CD4-positive, alpha-beta T cell treated with Interleukin-2 at 100 ng/mL for 4 hours (primary cell): ENCODE results near the gene RCN2.
A peak's percentile ranks its signal among the peaks of the same experiment; 100 is the strongest.

Experiments
- DNase-seq: peaks from one replicate; pipeline ENCODE4 v3.0.0-alpha.2; 2020; ENCODE audit warnings: low spot score

RCN2 gene

DNA sequence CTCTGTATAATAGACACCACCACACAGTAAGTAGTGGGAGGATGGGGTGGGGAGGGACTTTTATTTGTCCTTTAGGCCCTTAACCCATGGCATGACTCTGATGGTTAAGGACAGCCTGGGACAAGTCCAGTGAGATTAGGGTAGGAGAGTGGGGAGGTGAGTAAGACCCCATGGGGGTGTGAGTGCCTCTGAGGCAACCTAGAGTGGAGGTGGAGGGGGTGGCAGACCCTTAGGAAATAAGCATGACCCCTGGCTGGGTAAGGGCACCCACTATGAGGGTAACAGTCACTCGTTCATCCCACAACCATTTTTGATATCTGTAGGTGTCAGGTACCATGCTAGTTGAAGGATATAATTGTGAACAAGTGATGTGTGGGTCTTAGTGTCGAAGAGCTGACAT lies 42.4 kb downstream of the RCN2 start:
- no peak for DNase-seq

DNA sequence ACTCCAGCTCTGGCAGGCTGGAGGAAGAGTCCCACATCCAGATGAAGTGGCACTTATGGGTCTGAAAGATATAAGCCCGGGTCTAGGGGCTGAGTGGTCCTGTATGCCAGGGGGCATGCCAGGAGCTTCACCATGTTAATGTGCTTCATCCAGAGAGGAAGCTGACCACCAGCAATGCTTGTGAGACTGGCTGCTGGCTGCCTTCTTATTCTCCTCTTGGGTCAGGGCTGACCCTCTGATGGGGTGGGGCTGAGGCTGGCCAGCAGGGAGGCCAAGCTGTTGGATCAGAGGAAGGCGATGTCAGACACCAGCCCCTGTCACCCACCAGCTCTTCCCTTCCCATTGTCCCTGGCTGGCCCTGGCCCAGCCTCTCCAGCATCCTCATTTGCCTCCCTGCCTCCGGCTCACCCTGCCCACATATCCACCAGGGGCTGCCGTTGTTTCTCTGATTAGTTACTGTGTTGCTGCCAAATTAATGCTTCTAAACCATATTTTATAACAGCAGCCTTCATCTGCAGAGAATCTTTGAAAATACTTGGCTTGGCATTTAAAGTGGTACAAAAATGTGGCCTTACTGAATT lies 43.0 kb downstream of the RCN2 start:
- no peak for DNase-seq

DNA sequence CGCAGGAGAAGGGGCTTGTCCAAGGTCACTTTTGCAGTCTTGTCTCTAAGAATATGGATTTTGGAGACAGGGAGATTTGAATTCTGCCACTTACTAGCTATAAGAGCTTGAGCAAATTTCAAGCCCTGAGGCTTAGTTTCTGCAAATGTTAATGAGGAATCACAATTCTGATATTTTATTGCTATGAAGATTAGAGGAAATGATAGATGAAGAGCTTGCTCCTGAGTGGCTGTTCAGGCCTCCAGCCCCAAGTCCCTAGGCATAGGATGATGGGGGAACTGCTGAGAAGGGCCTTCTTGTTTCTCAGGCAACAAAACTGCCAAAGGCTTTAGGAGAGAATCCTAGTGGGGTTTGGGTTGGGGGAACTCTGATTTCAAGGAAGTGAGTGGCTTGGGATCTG lies 44.6 kb downstream of the RCN2 start:
- no peak for DNase-seq

DNA sequence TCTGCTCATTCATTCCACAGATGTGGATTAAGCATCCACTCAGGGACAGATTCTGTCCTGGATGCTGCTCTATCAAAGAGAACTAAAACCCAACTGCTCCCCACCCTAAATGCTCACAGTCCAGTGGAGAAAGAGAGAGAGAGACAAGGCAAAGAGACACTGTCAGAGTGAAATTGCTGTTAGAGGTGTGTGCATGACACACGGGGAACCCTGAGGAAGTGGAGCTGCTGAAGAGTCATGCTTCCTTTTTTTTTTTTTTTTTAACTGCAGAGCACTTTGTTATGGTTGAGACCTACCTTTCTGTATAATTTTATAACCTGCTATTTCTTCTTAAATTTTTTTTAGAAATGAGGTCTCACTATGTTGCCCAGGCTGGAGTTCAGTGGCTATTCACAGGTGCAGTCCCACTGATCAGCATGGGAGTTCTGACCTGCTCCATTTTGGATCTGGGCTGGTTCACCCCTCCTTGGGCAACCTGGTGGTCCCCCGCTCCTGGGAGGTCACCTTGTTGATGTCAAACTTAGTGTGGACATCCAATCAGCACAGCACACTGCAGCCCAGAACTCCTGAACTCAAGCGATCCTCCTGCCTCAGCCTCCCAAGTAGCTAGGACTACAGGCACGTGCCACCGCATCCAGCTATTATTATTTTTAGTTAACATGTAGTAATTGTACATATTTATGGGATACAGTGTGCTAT lies 45.2 kb downstream of the RCN2 start:
- DNase-seq = no peak

DNA sequence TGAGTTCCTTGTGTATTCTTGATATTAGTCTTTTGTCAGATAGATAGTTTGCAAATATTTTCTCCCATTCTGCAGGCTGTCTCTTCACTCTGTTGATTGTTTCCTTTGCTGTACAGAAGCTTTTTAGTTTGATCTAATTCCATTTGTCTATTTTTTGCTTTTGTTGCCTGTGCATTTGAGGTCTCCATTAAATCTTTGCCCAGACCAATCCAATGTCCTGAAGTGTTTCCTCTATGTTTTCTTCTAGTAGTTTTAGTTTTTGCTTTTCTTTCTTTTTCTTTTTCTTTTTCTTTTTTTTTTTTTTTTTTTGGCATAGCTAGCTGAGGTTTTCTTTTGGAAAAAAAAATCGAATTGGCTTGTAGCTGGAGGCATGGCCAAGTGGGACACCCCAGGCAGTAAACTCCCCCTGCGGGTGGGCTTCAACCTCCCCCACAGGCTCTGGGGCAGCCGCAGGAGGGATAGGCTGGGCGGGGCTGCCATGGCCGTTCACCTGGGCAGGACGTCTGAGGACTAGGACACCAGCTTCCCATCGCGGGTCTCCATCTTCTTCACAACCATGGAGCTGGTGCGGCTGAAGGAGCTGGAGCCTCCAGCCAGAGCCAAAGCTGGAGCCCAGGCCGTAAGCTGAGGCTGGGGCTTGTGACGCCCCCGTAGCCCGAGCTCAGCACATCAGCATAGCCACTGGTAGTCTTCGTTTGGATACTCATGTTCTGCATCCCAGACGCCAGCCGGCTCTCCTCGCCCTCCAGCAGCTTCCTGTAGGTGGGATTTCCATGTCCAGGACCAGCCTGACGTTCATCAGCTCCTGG lies 47.2 kb downstream of the RCN2 start:
- DNase-seq = no peak

DNA sequence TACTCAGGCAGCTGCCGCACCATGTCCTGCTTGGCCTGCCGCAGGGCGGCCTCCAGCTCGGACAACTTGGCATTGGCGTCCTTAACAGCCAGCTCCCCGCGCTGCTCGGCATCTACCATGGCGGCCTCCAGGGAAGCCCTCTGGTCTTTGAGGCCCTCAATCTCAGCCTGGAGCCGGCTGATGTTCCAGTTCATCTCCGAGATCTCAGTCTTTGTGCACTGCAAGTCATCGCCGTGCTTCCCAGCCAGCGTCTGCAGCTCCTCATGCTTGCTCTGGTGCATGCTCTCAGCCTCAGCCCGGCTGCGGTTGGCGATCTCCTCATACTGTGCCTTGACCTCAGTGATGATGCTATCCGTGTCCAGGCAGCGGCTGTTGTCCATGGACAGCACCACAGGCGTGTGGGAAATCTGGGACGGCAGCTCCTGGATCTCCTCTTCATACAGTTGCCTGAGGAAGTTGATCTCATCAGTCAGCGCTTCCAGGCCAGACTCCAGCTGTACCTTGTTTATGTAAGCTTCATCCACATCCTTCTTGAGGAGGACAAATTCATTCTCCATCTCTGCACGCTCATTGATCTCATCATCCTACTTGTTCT lies 47.9 kb downstream of the RCN2 start:
- DNase-seq = no peak

DNA sequence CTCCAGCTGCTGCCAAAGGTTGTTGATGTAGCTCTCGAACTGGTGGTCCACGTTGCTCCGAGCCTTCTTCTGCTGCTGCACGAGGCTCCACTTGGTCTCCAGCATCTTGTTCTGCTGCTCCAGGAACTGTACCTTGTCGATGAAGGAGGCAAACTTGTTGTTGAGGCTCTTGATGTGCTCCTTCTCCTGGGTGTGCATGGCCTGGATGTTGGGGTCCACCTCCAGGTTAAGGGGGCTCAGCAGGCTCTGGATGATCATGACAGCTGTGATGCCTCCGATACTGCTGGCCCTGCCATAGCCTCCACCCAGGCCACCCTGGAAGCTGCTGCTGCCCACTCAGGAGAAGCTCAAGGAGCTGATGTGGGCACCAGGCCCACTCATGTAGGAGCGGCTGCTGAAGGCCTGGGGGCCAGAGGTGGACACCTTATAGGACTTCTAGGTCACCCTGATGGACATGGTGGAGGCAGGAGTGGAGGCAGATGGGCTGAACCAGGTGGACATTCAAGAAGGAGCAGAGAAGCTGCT lies 48.5 kb downstream of the RCN2 start:
- no peak for DNase-seq

DNA sequence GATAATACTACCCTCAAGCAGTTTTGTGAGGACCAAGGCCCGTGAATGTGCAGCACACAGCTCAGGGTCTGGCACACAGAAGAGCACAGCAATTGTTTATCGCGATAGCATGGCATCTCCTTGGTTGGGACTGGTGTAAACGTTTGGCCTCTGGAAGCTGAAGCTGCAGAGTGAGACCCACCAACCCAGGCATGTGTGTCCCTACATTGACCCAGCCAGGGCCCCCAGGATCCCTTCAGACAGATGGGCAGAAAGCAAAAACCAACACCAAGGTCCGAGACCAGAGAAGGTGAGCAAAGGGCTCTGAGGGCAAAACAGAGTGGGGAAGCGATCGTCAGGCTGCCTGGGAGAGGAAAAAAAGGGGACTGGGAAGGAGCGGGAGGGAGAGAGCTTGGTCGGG lies 50.8 kb downstream of the RCN2 start:
- DNase-seq = no peak

DNA sequence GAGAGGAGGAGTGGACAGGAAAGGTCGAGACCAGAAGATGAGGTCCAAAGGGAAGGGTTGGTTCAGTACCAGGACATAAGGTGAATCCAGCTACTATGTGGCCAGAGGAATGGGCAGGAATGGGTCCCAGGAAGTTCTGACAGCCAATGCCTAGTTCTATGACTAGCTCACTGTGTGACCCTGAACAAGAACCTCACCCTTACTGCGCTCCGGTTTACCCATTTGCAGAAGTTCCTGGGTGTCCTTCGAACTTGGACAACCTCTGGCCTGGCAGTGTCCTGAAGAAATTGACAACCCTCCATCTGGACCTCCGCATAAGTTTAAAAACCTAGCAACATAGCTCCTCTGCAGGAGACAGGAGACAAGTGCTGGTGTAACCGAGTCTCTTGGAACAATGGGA lies 51.2 kb downstream of the RCN2 start:
- DNase-seq = no peak

DNA sequence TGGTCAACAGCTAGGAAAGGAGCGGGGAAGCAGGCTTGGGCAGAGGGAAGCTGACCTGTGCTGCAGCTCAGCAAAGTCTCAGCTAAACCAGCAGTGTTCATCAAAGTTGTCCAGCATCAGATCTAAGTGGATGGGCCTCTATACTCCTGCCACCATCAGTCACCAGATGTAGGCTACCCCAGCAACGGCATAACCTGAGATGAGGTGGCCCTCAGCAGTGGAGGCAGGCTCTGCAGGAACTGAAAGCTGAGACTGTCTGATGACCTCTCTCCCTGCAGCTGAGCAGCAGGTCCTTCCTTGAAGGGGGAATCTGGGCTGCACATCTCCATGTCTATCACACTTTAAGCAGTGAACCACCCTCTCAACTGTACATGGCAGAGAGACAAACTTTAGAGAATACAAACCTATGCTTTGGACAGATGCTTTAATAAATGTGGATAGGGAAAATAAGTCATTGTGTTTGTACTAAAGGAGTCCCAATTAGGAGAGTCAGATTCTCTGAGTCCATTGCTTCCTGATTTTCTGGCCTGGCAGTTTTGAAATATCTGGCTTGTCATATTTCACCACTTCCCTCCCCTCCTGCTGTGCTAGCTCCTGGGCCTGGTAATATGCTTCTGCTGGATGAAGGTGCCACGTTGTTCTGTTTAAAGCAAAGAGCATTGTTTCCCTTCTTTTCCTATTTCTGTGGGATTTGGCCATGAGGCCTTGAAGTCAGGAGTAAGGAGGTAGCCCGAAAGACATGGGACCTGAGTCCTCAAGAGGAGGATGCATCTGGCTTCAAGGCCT lies 52.2 kb downstream of the RCN2 start:
- no peak for DNase-seq

DNA sequence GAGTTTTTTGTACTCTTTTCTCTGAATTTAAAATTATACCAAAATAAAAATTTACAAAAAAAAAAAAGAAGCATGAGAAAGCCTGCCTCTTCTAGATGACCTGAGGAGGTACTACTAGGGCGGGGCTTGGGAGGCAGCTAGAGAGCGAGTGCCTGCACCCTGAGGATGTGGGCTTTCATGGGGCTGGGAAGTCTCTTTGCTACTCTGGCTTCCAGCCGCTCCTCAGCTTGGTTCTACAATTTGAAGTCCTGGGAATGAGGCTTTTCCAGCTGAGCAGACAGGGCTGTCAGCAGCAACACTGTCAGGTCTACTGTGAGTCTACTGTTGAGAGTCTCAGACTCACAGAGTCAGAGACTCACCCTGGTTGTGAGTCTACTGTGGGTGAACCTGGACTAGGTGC lies 55.2 kb downstream of the RCN2 start:
- no peak for DNase-seq

DNA sequence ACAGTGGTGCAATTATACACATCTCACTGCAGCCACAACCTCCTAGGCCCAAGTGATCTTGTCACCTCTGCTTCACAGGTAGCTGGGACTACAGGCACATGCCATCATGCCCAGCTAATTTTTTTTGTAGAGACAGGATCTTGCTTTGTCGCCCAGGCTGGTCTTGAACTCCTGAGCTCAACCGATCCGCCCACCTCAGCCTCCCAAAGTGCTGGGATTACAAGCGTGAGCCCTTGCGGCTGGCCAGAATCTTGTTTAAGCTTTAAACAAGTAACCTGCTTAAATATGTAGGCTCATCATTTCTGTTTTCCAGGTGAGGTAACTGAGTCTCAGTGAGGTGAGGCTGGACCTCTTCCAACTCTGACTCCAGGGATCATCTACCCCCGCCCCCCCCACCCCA lies 55.7 kb downstream of the RCN2 start:
- DNase-seq = no peak

DNA sequence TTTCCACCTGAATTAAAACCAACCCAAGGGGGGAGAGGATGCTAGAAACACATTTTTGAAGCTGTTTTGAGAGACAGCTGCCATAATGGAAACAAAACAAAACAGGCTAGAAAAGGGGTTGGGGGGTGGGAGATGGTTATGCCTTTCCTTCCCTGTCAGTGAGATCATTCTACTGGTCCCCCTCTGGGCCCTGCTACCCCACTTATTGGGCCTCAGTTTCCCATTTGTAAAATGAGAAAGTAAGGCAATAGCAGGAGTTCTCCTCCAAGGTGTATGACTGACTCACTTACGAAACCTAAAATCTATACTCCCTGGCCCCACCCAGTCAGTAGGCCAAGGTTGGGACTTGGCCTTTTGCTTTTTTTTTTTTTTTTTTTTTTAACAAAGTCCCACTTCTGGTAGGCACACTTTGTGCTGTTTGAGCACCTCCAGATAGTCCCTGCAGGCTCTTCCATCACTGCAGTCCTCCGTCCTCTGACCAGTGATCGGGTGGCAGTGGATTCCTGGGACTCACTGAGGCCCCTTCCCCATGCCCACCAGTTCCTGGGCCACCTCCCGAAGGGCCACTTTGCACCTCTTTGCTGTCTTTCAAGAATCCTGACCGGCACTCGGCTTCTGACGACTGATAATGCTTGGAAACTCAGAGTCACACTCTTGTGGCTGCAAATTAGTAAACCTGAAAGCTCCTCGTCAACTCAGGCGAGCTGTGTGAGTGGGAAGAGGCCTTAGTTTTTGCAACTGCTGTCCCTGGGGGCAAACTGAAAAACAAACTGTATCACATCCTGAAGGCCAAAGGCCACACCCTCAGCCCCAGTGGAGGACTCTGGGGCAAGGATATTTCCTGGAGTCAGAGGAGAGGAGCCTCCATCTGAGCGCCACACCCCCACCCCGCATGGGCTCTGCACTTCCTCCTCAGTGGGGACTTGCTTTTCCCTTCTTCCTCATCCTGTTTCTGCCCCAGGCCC lies 56.6 kb downstream of the RCN2 start:
- no peak for DNase-seq

DNA sequence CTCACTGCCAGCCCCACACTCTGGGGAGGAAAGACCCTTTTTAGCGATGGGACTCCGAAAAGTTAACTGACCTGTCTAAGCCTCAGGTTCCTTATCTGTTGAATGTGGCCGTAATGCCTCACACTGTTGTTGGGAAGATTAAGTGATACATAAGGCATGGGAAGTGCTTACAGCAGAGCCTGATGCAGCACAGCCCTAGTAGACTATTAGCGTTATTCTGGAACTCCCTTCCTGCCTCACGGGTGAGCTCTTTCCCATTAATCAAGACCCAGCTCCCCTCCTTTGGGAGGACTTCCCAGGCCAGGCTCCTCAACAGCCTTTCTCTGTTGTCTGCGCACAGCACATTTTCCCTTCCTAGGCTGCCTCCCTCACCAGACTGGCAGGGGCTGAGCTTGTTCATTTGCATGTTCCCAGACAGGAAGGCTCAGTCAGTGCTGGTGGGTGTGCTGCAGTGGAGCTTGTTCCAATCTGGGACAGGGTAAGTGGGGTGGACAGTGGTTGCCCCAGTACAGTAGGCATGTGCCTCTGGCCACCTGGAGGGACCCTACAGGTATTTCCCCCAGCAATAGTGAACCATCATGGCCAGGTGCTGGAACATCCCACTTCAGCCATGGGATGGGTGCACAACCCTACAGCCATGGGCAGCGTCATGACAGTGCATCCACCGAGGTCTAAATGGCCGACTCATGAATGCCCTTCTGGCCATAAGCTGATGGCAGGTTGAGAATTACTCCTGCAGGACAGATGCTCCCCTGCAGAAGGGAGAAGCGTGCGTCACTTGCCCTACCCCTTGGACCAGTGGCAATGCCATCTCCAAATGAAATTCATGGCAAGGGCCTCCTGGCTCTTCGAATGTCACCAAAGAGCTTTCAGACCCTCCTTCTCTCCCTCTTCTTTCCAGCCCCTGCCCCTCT lies 57.6 kb downstream of the RCN2 start:
- DNase-seq = no peak

DNA sequence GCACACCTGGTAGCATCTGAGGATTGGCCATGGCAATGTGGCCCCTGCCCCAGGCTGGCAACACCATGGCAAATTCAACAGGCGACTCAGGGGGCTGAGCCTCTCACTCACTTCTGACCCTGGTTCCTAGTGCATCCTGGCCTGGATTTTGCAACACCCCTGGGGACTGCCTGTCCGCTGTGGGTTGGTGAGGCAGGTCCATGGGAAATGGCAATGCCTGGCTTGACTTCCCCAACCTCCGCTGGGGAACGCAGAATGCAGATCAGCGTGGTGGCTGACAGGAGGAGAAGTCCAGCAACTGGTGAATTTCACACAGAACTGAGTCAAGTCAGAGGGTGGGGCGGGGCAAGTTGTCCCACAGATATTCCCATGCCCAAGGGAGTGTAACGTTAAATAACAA lies 59.5 kb downstream of the RCN2 start:
- DNase-seq = no peak

DNA sequence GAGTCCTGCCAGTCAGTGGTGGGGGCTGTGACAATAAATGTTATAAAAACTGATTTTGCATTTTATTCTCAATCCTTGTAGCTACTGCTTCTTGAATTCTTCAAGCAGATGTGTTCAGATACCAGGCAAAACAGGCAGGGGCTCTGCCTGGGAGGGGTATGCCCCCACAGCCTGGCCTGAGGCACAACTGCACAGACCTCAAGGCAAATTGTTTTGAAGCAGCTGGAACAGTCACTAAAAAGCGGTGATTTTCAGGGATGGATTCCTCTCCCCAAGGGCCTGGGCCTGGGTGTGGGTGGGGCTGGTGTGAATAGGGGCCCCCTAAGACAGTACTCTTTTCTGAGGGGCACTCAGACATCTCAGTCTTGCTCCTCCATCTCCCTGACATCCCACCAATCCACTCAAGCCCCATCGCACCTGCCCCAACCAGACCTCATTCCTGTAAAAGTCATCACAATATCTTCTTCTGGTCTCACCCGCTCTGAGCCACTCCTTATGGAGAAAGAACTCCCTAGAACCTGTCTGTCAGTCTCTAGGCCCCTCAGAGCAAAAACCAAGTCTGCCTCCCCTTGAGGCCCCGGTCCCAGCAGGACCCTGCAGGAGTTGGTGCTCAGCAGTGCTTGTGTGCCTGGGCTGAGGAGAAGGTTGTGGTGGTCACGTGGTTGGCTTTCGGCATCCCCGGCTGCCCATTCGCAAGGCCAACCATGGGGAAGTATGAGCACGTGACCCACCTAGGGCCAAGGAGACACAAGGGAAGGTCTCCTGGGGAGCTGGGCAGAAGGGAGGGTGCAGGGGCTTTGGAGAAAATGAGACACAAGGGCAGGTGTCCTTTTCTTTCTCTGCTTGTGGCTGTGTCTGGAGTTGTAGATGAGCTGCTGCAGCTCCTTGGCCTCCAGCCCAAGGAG lies 60.4 kb downstream of the RCN2 start:
- no peak for DNase-seq

DNA sequence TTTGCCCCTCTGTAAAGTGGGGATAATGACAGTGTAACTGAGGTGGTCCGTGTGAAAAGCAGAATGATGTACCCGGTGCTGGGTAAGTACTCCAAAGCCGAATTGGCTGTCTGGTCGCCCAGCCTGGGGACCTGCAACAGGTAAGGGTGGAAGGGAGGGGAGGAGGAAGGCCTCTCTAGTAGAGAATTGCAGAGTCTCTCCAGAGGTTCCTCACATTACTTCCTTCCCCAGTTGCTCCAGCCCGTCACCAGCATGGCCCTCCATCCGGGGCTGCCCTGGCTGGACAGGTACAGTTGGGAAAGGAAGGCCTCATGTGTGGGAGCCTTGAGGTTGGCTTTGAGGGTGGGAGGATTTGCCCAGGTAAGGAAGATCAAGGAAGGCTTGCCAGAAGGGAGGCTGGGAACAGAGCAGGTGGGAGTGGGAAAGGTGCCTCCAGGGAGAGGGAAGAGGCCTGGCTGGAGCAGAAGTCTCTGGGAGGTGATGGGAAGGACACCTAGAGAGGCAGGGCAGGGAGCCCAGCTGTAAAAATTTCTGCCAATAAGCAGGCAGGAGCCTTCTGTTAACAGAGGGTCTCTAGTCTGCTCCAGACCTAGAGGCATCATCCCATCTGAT lies 61.7 kb downstream of the RCN2 start:
- no peak for DNase-seq

DNA sequence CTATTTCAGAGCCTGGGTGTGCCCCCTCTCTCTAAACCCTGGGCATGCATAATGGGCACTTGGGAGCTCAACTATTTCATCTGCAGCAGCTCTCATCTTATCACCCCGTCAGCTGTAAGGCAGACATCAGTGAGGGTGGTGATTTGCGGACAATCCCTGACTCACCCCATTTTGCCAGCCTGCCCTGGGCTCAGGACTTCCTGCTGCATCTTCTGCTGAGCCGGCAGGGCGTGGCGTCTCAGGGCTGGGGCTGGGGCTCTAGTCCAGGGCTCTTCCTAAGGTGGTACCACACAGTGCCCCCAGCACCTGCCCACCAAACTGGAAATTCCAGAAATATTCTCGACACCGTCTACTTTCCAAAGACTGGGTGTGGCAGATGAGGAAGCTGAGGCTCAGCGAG lies 62.5 kb downstream of the RCN2 start:
- DNase-seq = peak; percentile 82
